ENCODE measurements around the gene TMTC1. TPM values are rescaled to one million over a fixed set of nuclear protein-coding genes. Genes with fewer than 3 reads are reported as not detected.

The TMTC1 gene
- total RNA-seq, 1 experiment from 2014 or later = 6.1 TPM

- Histone ChIP-seq H3K36me3 (ENCODE audit: insufficient read depth, low read length, poor library complexity, severe bottlenecking) (no peaks in the 10 kb centered on the region), H3K4me3 (ENCODE audit: low read depth, low read length, poor library complexity, severe bottlenecking) (no peak overlapping the region), H3K4me1 (ENCODE audit: insufficient read depth, low read length, poor library complexity, severe bottlenecking) (peaks cover 8% of the 10 kb centered on the region), H3K9me3 (ENCODE audit: low read depth, low read length, poor library complexity, severe bottlenecking) (no peaks in the 10 kb centered on the region), H3K27me3 (replicated peaks; ENCODE audit: insufficient read depth, low read depth, low read length, poor library complexity) (peaks cover 17% of the 10 kb centered on the region), H3K27ac (ENCODE audit: low read depth, low read length, poor library complexity, severe bottlenecking) (no peak overlapping the region)
- ChIA-PET POLR2A (ENCODE audit: low non-redundant PET) (interaction anchor here (0.6 kb wide), 1 partner anchor 615 kb away, joined by 3 read pairs; no protein-coding TSS in a partner anchor), CTCF (no interaction called here)
- intact Hi-C loops (cut with micrococcal nuclease; ENCODE audit: unreplicated experiment) = no loop called here
- no peak for TF ChIP-seq EZH2 (IDR thresholded peaks at IDR 0.05; ENCODE audit: borderline replicate concordance, low read depth, low read length, poor library complexity, severe bottlenecking)
- TF ChIP-seq, protein P1, sequence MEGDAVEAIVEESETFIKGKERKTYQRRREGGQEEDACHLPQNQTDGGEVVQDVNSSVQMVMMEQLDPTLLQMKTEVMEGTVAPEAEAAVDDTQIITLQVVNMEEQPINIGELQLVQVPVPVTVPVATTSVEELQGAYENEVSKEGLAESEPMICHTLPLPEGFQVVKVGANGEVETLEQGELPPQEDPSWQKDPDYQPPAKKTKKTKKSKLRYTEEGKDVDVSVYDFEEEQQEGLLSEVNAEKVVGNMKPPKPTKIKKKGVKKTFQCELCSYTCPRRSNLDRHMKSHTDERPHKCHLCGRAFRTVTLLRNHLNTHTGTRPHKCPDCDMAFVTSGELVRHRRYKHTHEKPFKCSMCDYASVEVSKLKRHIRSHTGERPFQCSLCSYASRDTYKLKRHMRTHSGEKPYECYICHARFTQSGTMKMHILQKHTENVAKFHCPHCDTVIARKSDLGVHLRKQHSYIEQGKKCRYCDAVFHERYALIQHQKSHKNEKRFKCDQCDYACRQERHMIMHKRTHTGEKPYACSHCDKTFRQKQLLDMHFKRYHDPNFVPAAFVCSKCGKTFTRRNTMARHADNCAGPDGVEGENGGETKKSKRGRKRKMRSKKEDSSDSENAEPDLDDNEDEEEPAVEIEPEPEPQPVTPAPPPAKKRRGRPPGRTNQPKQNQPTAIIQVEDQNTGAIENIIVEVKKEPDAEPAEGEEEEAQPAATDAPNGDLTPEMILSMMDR (conservative IDR thresholded peaks at IDR 0.05; ENCODE audit: low read depth, low read length) = no peak
- DNase-seq (ENCODE audit: low spot score) = peak; percentile 36
- BruUV-seq (replicated peaks) = no TSS peak
Measured at GRCh38 chr12:29610473-29611170, 173.1 kb downstream of the TMTC1 start.

DNA sequence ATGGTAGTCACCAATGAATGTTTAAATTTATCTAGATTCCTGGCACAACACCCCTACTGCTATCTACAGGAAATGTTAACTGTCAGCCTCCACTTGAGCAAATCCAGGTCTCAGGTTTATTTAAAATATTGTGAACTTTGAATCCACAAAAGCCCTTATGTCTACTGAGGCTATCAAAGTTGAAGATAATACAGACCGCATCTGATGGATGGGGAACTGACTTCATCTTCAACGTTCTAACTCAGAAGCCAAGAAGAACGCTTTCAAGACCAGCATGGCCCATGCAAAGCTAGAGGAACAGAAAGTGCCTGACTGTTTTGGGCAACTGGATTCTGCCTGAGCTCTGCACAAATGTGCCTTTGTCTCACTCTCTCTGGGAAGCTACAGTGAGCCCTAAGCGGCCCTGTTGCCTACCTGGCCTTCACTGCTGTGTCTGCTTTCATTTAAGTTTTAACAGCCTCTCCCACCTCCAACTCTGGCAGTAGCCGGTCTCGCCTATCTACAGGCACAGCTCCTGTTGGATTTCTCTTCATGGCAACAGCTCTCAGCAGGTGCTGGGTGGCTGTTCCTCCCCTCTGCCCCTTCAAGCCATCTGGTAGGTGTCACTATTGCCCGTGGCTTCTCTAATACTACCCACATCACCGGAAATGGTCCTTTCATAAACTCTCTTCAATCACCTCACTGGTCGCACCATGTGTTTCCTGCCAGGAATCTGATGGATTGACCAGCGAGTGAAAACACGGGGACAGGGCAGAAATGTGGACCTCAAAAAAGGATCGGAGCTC, 174.1 kb downstream of the TMTC1 start:
- peaks cover 8% of the 10 kb centered on the region for H3K4me1 ChIP-seq (ENCODE audit: insufficient read depth, low read length, poor library complexity, severe bottlenecking)
- ChIA-PET POLR2A (ENCODE audit: low non-redundant PET) (no interaction called here), CTCF (no interaction called here)
- H3K9me3 ChIP-seq (ENCODE audit: low read depth, low read length, poor library complexity, severe bottlenecking) = no peaks in the 10 kb centered on the region
- peaks cover 13% of the 10 kb centered on the region for H3K27me3 ChIP-seq (replicated peaks; ENCODE audit: insufficient read depth, low read depth, low read length, poor library complexity)
- TF ChIP-seq, protein P1 (conservative IDR thresholded peaks at IDR 0.05; ENCODE audit: low read depth, low read length) = no peak
- no peak for TF ChIP-seq EZH2 (IDR thresholded peaks at IDR 0.05; ENCODE audit: borderline replicate concordance, low read depth, low read length, poor library complexity, severe bottlenecking)
- no peak overlapping the region for H3K4me3 ChIP-seq (ENCODE audit: low read depth, low read length, poor library complexity, severe bottlenecking)
- no peak overlapping the region for H3K27ac ChIP-seq (ENCODE audit: low read depth, low read length, poor library complexity, severe bottlenecking)
- H3K36me3 ChIP-seq (ENCODE audit: insufficient read depth, low read length, poor library complexity, severe bottlenecking) = no peaks in the 10 kb centered on the region
- intact Hi-C loops (cut with micrococcal nuclease; ENCODE audit: unreplicated experiment) = no loop called here
- BruUV-seq (replicated peaks) = no TSS peak
- DNase-seq (ENCODE audit: low spot score) = no peak

- POLR2A ChIA-PET (ENCODE audit: low non-redundant PET) = no interaction called here
- BruUV-seq (replicated peaks) = no TSS peak
- H3K36me3 ChIP-seq (ENCODE audit: insufficient read depth, low read length, poor library complexity, severe bottlenecking) = no peaks in the 10 kb centered on the region
Measured at GRCh38 chr12:29608581-29608980, 175.2 kb downstream of the TMTC1 start.

More at GRCh38 chr12:29608581-29608980, 175.2 kb downstream of the TMTC1 start:
- Histone ChIP-seq H3K4me3 (ENCODE audit: low read depth, low read length, poor library complexity, severe bottlenecking) (no peak overlapping the region), H3K27me3 (replicated peaks; ENCODE audit: insufficient read depth, low read depth, low read length, poor library complexity) (peaks cover 6% of the 10 kb centered on the region), H3K4me1 (ENCODE audit: insufficient read depth, low read length, poor library complexity, severe bottlenecking) (peaks cover 8% of the 10 kb centered on the region), H3K27ac (ENCODE audit: low read depth, low read length, poor library complexity, severe bottlenecking) (no peak overlapping the region), H3K9me3 (ENCODE audit: low read depth, low read length, poor library complexity, severe bottlenecking) (no peaks in the 10 kb centered on the region)
- TF ChIP-seq, protein P1 (conservative IDR thresholded peaks at IDR 0.05; ENCODE audit: low read depth, low read length) = no peak
- no peak for TF ChIP-seq EZH2 (IDR thresholded peaks at IDR 0.05; ENCODE audit: borderline replicate concordance, low read depth, low read length, poor library complexity, severe bottlenecking)
- intact Hi-C loops (cut with micrococcal nuclease; ENCODE audit: unreplicated experiment) = no loop called here
- DNase-seq (ENCODE audit: low spot score) = no peak
- CTCF ChIA-PET = no interaction called here
